Body of pancreas (tissue), 4 donors: ENCODE results near the gene REV3L.

Experiments used
- POLR2A ChIP-seq, 3 donors: fragments of 450-650 bp; IDR thresholded peaks; one replicate each; pipeline ENCODE4 v1.6.1; 2016; ENCODE audit warnings: antibody characterized with exemption in 3 of 3, mild to moderate bottlenecking in 2 of 3
- TF ChIP-seq, protein P1 (sequence below), 7 experiments: fragments of 450-650 bp in 4 of 7; fragments of 200-600 bp in 3 of 7; sonication (generic) in 3 of 7; IDR thresholded peaks; one replicate each; pipeline ENCODE4 v1.5.1; 2016 to 2019; ENCODE audit warnings: antibody characterized with exemption in 7 of 7

DNA sequence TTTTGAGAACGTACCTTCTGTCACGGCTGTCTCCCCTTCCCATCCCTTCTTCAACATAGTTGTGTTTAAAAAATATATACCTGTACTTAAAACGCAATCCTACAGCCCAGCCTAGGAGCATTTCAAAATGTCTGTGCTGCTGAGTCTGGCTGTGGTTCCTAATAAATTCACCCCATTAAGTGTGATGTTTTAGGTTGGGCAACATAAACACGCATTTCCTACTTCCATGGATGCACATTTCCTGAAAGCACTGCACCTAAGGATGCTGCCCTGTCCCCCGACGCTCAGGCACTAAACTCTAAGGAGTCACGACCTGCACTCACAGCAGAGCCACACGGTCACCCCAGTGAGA is 1.2 kb downstream of the REV3L start:
- TF ChIP-seq, protein P1, sequence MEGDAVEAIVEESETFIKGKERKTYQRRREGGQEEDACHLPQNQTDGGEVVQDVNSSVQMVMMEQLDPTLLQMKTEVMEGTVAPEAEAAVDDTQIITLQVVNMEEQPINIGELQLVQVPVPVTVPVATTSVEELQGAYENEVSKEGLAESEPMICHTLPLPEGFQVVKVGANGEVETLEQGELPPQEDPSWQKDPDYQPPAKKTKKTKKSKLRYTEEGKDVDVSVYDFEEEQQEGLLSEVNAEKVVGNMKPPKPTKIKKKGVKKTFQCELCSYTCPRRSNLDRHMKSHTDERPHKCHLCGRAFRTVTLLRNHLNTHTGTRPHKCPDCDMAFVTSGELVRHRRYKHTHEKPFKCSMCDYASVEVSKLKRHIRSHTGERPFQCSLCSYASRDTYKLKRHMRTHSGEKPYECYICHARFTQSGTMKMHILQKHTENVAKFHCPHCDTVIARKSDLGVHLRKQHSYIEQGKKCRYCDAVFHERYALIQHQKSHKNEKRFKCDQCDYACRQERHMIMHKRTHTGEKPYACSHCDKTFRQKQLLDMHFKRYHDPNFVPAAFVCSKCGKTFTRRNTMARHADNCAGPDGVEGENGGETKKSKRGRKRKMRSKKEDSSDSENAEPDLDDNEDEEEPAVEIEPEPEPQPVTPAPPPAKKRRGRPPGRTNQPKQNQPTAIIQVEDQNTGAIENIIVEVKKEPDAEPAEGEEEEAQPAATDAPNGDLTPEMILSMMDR (IDR thresholded peaks at IDR 0.05) = no peak
- no peak for TF ChIP-seq POLR2A (IDR thresholded peaks at IDR 0.05)
